Fibroblast of lung (primary cell): Measurements from ENCODE around the gene FHL3.

Experiments
- EZH2 ChIP-seq: IDR thresholded peaks from 2 replicates; pipeline ENCODE4 v1.5.1; 2012; ENCODE audit warnings: low read length, control low read depth, mild to moderate bottlenecking; ENCODE audit errors: missing control alignments
- TF ChIP-seq, protein P1 (sequence below), 2 donors: IDR thresholded peaks in 1 of 2; conservative IDR thresholded peaks in 1 of 2; 1 replicate in 1 of 2; 2 replicates in 1 of 2; pipeline ENCODE4 v1.5.1; 2011 to 2012; ENCODE audit warnings: low read length in 2 of 2, control low read depth in 1 of 2, inconsistent platforms in 1 of 2, low read depth in 1 of 2, mild to moderate bottlenecking in 1 of 2

DNA sequence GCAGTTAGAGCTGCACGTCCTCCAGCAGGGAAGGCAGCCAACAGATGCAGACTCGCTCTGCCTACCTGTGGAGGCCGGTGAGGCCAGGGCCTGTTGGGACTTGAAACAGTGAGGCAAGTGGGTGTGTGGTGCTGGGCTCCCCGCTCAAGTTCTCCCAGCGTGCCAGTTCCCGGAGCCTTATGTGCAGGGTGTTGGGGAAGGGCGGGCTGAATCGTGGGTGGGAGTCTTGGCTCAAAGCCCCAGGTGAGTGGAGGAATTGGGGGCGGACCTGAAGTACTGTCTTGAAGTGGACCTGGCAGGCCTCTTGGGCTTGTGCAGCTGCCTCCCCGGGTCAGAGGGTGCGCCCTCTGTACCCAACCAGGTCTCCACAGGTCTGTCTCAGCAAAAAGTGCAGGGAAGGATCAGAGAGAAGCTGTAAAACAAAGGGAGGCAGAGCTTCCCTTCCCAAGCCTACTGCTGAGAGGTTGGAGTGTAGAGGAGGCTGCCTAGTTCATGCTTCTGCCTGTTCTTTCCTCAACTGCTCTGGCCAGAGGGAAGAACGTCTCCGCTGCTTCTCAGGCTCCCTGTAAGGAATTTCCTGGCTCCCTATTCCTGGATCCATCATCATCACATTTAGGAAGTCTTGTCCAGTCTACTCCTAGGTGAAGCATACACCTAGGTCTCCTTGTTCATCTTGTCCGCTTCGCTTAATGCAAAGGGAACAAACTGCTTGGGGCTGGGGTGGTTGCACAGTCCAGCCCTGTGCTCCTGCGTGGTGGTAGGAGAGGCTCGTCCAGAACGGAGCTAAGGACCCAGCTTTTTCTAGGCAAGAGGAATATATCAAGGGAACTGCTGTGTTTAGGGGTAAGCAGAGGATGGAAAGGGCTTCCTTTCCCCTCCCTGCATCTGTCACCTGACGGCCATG, 22.1 kb upstream of the FHL3 start:
- TF ChIP-seq, protein P1, sequence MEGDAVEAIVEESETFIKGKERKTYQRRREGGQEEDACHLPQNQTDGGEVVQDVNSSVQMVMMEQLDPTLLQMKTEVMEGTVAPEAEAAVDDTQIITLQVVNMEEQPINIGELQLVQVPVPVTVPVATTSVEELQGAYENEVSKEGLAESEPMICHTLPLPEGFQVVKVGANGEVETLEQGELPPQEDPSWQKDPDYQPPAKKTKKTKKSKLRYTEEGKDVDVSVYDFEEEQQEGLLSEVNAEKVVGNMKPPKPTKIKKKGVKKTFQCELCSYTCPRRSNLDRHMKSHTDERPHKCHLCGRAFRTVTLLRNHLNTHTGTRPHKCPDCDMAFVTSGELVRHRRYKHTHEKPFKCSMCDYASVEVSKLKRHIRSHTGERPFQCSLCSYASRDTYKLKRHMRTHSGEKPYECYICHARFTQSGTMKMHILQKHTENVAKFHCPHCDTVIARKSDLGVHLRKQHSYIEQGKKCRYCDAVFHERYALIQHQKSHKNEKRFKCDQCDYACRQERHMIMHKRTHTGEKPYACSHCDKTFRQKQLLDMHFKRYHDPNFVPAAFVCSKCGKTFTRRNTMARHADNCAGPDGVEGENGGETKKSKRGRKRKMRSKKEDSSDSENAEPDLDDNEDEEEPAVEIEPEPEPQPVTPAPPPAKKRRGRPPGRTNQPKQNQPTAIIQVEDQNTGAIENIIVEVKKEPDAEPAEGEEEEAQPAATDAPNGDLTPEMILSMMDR (conservative IDR thresholded peaks at IDR 0.05 in 1 of 2, IDR thresholded peaks at IDR 0.05 in 1 of 2; ENCODE audit: low read depth in 1 of 2, low read length in 2 of 2): no peak
- no peak for TF ChIP-seq EZH2
